OCI-LY3 (cell line): Measurements from ENCODE around the gene TACC2.

Source experiments
- H2AFZ ChIP-seq: fragments of 200-600, 300-600 bp; shearing (Covaris generic); 2 replicates; pipeline ENCODE4 v1.6.0; 2014; ENCODE audit warnings: antibody characterized with exemption, low read depth, low read length
- H3K27ac ChIP-seq: fragments of 200-600, 300-600 bp; sonication (generic); 2 replicates; pipeline ENCODE4 v1.5.1; 2014; ENCODE audit warnings: mild to moderate bottlenecking, low read length, moderate library complexity, mixed read lengths
- H3K27me3 ChIP-seq: fragments of 200-600, 300-600 bp; sonication (generic); 2 replicates; pipeline ENCODE4 v1.6.1; 2014; ENCODE audit warnings: low read depth, low read length, mixed read lengths
- H3K36me3 ChIP-seq: fragments of 200-600, 300-600 bp; sonication (generic); replicated peaks from 2 replicates; pipeline ENCODE3; 2014; ENCODE audit warnings: low read depth, low read length, mixed read lengths
- H3K4me1 ChIP-seq: fragments of 300-600, 200-600 bp; sonication (generic); 2 replicates; pipeline ENCODE4 v1.6.1; 2014; ENCODE audit warnings: low read length, mixed read lengths
- H3K4me2 ChIP-seq: fragments of 200-600, 300-600 bp; sonication (generic); 2 replicates; pipeline ENCODE4 v1.6.1; 2014; ENCODE audit warnings: low read length, mixed read lengths
- H3K4me3 ChIP-seq: fragments of 300-600, 200-600 bp; sonication (generic); 2 replicates; pipeline ENCODE4 v1.5.1; 2014; ENCODE audit warnings: antibody characterized with exemption, mild to moderate bottlenecking, low read length, moderate library complexity
- H3K79me2 ChIP-seq: fragments of 300-600, 200-600 bp; shearing (Covaris generic); 2 replicates; pipeline ENCODE4 v1.6.1; 2014; ENCODE audit warnings: mild to moderate bottlenecking, low read length, mixed read lengths
- H3K9ac ChIP-seq: fragments of 300-600, 200-600 bp; shearing (Covaris generic); 2 replicates; pipeline ENCODE4 v1.6.0; 2014; ENCODE audit warnings: mild to moderate bottlenecking, low read length, moderate library complexity
- H3K9me3 ChIP-seq: fragments of 200-600, 300-600 bp; shearing (Covaris generic); 2 replicates; pipeline ENCODE4 v1.6.1; 2014; ENCODE audit warnings: low read length, mixed read lengths; ENCODE audit not compliant: insufficient read depth
- H4K20me1 ChIP-seq: fragments of 200-600, 300-600 bp; sonication (generic); 2 replicates; pipeline ENCODE4 v1.6.1; 2016; ENCODE audit warnings: low read length, mixed read lengths; ENCODE audit not compliant: insufficient read depth
- CTCF ChIP-seq: fragments of 200-600, 300-600 bp; sonication (generic); IDR thresholded peaks from 2 replicates; pipeline ENCODE4 v1.5.1; 2014; ENCODE audit warnings: antibody characterized with exemption, low read length, low read depth
- EZH2phosphoT487 ChIP-seq: fragments of 200-600 bp; shearing (Covaris generic); IDR thresholded peaks from 2 replicates; pipeline ENCODE4 v1.6.1; 2018; ENCODE audit warnings: antibody characterized with exemption, mixed run types, low read depth

Gene TACC2

GRCh38 chr10:122122493-122122892 is 133.5 kb downstream of the TACC2 start:
- Histone ChIP-seq H3K36me3 (no peaks in the 10 kb centered on the region), H3K9ac (no peak overlapping the region), H3K27ac (no peak overlapping the region), H3K4me1 (no peaks in the 10 kb centered on the region), H3K79me2 (no peaks in the 10 kb centered on the region), H2AFZ (no peak overlapping the region), H4K20me1 (no peaks in the 10 kb centered on the region), H3K9me3 (no peaks in the 10 kb centered on the region), H3K4me3 (no peak overlapping the region), H3K27me3 (no peaks in the 10 kb centered on the region), H3K4me2 (no peak overlapping the region)
- TF ChIP-seq CTCF (no peak), EZH2phosphoT487 (no peak)

GRCh38 chr10:122123186-122123585 is 134.2 kb downstream of the TACC2 start:
- Histone ChIP-seq H3K9ac (no peak overlapping the region), H3K27ac (no peak overlapping the region), H3K4me2 (no peak overlapping the region), H3K27me3 (no peaks in the 10 kb centered on the region), H3K9me3 (no peaks in the 10 kb centered on the region), H4K20me1 (no peaks in the 10 kb centered on the region), H3K4me3 (no peak overlapping the region), H3K36me3 (no peaks in the 10 kb centered on the region), H3K4me1 (no peaks in the 10 kb centered on the region), H2AFZ (no peak overlapping the region), H3K79me2 (no peaks in the 10 kb centered on the region)
- TF ChIP-seq CTCF (no peak), EZH2phosphoT487 (no peak)

GRCh38 chr10:122124342-122124741 is 135.4 kb downstream of the TACC2 start:
- no peaks in the 10 kb centered on the region for H3K9me3 ChIP-seq
- no peaks in the 10 kb centered on the region for H3K79me2 ChIP-seq
- no peak overlapping the region for H3K4me3 ChIP-seq
- TF ChIP-seq CTCF, result no peak
- TF ChIP-seq EZH2phosphoT487, result no peak
- H3K4me1 ChIP-seq, result no peaks in the 10 kb centered on the region
- H4K20me1 ChIP-seq, result no peaks in the 10 kb centered on the region
- no peaks in the 10 kb centered on the region for H3K27me3 ChIP-seq
- H3K4me2 ChIP-seq, result no peak overlapping the region
- H2AFZ ChIP-seq, result no peak overlapping the region
- H3K9ac ChIP-seq, result no peak overlapping the region
- no peak overlapping the region for H3K27ac ChIP-seq
- no peaks in the 10 kb centered on the region for H3K36me3 ChIP-seq

GRCh38 chr10:122124808-122125207 is 135.8 kb downstream of the TACC2 start:
- Histone ChIP-seq H3K27me3 (no peaks in the 10 kb centered on the region), H3K27ac (no peak overlapping the region), H3K4me2 (no peak overlapping the region), H3K36me3 (no peaks in the 10 kb centered on the region), H4K20me1 (no peaks in the 10 kb centered on the region), H3K4me3 (no peak overlapping the region), H3K9me3 (no peaks in the 10 kb centered on the region), H3K79me2 (no peaks in the 10 kb centered on the region), H3K4me1 (no peaks in the 10 kb centered on the region), H3K9ac (no peak overlapping the region), H2AFZ (no peak overlapping the region)
- TF ChIP-seq EZH2phosphoT487 (no peak), CTCF (no peak)
